HL-60 (cell line): ENCODE data around the gene ANKRD33.

Experiments
- DNase-seq, 2 experiments: peaks; one replicate each; pipeline ENCODE4 v3.0.0-alpha.2; 2010 to 2020; ENCODE audit warnings: low read depth in 1 of 2, low spot score in 1 of 2
- H3K27ac ChIP-seq: fragments of 250-450 bp; sonication (Bioruptor Pico); replicated peaks from 2 replicates; pipeline ENCODE4 v1.5.1; 2020; ENCODE audit warnings: mild to moderate bottlenecking, moderate library complexity
- H3K27me3 ChIP-seq: fragments of 250-450 bp; sonication (Bioruptor Pico); 2 replicates; pipeline ENCODE4 v1.5.1; 2021; ENCODE audit warnings: mild to moderate bottlenecking, moderate library complexity; ENCODE audit not compliant: insufficient read depth, poor library complexity, severe bottlenecking
- H3K4me3 ChIP-seq: replicated peaks from 2 replicates; pipeline ENCODE4 v1.5.1; 2011; ENCODE audit warnings: mild to moderate bottlenecking, control low read depth, low read length; ENCODE audit not compliant: insufficient read depth
- GABPA ChIP-seq: IDR thresholded peaks from 2 replicates; pipeline ENCODE4 v1.6.1; 2012; ENCODE audit warnings: low read depth
- POLR2AphosphoS5 ChIP-seq: IDR thresholded peaks from 2 replicates; pipeline ENCODE4 v1.6.1; 2012; ENCODE audit warnings: low read depth
- REST ChIP-seq: IDR thresholded peaks from 2 replicates; pipeline ENCODE4 v1.6.1; 2012; ENCODE audit warnings: low read depth; ENCODE audit not compliant: insufficient replicate concordance
- SPI1 ChIP-seq: IDR thresholded peaks from 2 replicates; pipeline ENCODE4 v1.6.1; 2012; ENCODE audit warnings: low read depth, mild to moderate bottlenecking, borderline replicate concordance
- TF ChIP-seq, protein P1 (sequence below): IDR thresholded peaks from one replicate; pipeline ENCODE4 v1.5.1; 2011; ENCODE audit warnings: low read length, control low read depth, inconsistent platforms; ENCODE audit not compliant: insufficient read depth

The ANKRD33 gene

GRCh38 chr12:51906430-51907082 is 18.7 kb downstream of the ANKRD33 start:
- Histone ChIP-seq H3K4me3 (no peak overlapping the region), H3K27ac (no peak overlapping the region), H3K27me3 (peaks cover 18% of the 10 kb centered on the region)
- no peak for DNase-seq
- TF ChIP-seq GABPA, result no peak
- TF ChIP-seq, protein P1, sequence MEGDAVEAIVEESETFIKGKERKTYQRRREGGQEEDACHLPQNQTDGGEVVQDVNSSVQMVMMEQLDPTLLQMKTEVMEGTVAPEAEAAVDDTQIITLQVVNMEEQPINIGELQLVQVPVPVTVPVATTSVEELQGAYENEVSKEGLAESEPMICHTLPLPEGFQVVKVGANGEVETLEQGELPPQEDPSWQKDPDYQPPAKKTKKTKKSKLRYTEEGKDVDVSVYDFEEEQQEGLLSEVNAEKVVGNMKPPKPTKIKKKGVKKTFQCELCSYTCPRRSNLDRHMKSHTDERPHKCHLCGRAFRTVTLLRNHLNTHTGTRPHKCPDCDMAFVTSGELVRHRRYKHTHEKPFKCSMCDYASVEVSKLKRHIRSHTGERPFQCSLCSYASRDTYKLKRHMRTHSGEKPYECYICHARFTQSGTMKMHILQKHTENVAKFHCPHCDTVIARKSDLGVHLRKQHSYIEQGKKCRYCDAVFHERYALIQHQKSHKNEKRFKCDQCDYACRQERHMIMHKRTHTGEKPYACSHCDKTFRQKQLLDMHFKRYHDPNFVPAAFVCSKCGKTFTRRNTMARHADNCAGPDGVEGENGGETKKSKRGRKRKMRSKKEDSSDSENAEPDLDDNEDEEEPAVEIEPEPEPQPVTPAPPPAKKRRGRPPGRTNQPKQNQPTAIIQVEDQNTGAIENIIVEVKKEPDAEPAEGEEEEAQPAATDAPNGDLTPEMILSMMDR, result no peak
- no peak for TF ChIP-seq POLR2AphosphoS5
- TF ChIP-seq REST, result no peak
- no peak for TF ChIP-seq SPI1

DNA sequence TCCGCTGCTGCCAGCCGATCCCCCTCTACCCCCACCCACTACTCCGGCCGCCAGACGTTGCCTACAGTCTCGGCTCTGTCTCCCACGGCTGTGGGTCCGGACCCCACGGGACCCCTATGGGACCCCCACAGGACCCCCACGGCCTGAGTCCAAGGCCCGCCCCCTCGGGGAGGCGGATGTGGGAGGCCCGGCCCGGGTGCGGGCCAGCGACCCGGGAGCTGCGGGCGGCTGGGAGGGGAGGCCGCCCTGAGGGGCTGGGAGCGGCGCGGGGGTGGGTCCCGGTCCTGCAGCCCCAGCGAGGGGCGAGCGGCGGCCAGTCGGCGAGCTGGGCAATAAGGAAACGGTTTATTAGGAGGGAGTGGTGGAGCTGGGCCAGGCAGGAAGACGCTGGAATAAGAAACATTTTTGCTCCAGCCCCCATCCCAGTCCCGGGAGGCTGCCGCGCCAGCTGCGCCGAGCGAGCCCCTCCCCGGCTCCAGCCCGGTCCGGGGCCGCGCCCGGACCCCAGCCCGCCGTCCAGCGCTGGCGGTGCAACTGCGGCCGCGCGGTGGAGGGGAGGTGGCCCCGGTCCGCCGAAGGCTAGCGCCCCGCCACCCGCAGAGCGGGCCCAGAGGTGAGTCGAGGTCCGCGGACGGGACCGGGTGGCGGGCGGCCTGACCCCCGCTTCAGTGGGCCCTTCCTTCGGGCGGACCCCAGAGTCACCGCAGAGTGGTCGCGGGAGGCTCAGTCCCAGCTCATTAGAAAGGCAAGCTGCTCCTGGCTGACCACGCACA is 19.4 kb downstream of the ANKRD33 start, which contains the start of gene ACVRL1:
Gene ACVRL1 (plus strand): TSS at position 422 of the 773 bp plus-strand sequence. CDS start 4,971 bp downstream, outside the sequence.
- Histone ChIP-seq H3K27me3 (peaks cover 18% of the 10 kb centered on the region), H3K4me3 (no peak within 1 kb of the TSS), H3K27ac (no peak within 1 kb of the TSS)
- TF ChIP-seq POLR2AphosphoS5 (no peak), SPI1 (no peak), REST (no peak), GABPA (no peak)
- TF ChIP-seq, protein P1, result no peak
- DNase-seq, result no peak

GRCh38 chr12:51907856-51908425 is 20.0 kb downstream of the ANKRD33 start:
- Histone ChIP-seq H3K27ac (no peak overlapping the region), H3K4me3 (no peak overlapping the region), H3K27me3 (peaks cover 18% of the 10 kb centered on the region)
- no peak for DNase-seq
- TF ChIP-seq POLR2AphosphoS5 (no peak), REST (no peak), SPI1 (no peak), GABPA (no peak)
- TF ChIP-seq, protein P1, result no peak
